GM12864 (cell line): ENCODE measurements around the gene COA8.

Source experiments
- DNase-seq: peaks from one replicate; pipeline ENCODE4 v3.0.0-alpha.2; 2011; ENCODE audit warnings: low read depth
- H3K4me3 ChIP-seq: 2 replicates; pipeline ENCODE4 v1.5.1; 2011; ENCODE audit warnings: mild to moderate bottlenecking, low read depth, low read length, control low read depth
- TF ChIP-seq, protein P1 (sequence below): IDR thresholded peaks from 2 replicates; pipeline ENCODE4 v1.5.1; 2011; ENCODE audit warnings: low read depth, mild to moderate bottlenecking, moderate library complexity, low read length, control low read depth, inconsistent platforms; ENCODE audit errors: missing control alignments

COA8 gene

DNA sequence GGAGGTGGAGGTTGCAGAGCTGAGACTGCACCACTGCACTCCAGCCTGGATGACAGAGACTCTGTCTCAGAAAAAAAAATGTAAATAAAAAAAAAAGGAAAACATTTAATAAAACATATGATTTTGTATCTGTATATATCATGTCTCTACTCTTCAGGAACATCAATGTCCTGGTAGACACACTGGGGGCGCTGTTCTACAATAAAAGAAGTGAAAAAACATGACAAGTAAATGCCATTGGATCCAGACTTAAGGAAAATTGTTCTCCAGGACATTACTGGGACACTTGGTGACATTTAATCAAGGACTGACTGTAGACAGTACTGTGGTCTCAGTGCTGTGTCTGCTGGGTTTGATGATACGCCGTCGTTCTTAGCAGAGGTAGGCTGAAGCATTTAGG is 50.8 kb downstream of the COA8 start:
- no peak overlapping the region for H3K4me3 ChIP-seq
- TF ChIP-seq, protein P1, sequence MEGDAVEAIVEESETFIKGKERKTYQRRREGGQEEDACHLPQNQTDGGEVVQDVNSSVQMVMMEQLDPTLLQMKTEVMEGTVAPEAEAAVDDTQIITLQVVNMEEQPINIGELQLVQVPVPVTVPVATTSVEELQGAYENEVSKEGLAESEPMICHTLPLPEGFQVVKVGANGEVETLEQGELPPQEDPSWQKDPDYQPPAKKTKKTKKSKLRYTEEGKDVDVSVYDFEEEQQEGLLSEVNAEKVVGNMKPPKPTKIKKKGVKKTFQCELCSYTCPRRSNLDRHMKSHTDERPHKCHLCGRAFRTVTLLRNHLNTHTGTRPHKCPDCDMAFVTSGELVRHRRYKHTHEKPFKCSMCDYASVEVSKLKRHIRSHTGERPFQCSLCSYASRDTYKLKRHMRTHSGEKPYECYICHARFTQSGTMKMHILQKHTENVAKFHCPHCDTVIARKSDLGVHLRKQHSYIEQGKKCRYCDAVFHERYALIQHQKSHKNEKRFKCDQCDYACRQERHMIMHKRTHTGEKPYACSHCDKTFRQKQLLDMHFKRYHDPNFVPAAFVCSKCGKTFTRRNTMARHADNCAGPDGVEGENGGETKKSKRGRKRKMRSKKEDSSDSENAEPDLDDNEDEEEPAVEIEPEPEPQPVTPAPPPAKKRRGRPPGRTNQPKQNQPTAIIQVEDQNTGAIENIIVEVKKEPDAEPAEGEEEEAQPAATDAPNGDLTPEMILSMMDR = no peak
- DNase-seq = no peak

DNA sequence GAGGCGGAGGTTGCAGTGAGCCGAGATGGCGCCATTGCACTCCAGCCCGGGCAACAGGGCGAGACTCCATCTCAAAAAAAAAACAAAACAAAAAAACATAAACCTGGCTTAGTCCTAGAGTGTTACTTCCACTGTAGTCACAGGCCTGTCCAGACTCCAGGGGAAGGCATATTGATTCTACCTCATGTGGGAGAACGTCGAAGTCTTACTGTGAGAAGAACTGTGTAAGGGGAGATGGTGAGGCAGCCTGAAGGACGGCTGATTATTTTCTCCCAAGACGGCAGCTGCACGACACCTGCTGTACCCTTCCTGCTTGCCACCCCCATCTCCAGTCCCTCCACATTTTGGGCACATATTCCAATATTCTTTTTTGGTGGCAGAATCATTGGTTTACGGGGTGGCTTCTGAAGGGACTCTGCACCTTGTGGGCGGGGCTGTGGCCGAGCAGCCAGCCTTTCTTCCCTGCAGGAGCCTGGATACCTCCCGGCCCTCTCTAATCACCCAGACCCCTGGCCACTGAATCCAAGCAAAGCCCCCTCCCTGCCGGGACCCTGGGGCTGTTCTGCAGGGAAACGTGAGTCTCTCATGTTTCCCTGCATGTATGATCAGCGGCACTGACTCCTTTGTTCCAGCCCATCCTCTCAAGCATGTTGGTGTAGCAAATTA is 54.0 kb downstream of the COA8 start:
- H3K4me3 ChIP-seq = no peak overlapping the region
- TF ChIP-seq, protein P1 = no peak
- DNase-seq = no peak

DNA sequence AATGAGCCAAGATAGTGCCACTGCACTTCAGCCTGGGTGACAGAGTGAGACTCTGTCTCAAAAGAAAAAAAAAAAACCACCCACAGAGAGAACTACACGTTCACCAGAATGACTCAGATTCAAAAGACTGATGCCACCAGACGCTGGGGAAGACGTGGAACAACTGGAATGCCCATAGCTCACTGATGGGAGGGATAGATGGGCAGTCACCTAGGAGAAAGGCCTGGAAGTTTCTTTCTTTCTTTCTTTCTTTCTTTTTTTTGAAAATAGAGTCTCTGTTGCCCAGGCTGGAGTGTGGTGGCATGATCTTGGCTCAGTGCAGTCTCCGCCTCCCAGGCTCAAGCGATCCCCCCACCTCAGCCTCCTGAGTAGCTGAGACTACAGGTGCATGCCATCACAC is 56.3 kb downstream of the COA8 start:
- DNase-seq = no peak
- no peak overlapping the region for H3K4me3 ChIP-seq
- TF ChIP-seq, protein P1 = no peak

DNA sequence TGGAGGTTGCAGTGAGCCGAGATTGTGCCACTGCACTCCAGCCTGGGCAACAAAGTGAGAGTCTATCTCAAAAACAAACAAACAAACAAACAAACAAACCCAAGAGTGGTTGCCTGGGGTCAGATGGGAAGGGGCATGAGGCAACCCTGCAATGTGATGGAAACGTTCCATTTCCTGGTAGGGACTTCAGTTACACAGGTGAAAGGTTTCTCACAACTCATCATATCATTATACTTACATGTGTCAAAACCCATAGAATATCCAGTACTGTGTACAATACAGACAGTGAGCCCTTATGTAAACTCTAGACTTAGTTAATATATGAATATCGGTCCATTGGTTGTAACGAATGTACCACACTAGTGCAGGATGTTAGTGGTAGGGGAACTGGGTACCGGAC is 59.1 kb downstream of the COA8 start:
- no peak for DNase-seq
- TF ChIP-seq, protein P1 = no peak

DNA sequence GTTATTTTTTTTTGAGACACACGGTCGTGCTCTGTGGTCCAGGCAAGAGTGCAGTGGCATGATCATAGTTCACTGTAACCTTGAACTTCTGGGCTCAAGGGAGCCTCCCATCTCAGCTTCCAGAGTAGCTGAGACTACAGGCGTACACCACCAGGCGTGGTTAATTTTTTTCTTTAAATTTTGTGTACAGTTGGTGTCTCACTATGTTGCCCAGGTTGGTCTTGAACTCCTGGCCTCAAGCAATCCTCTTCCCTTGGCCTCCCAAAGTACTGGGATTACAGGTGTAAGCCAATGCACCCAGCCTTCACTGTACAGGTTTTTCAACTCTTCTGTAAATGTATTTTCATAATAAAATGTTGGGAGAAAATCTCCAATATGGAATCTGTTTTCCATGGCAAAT is 60.5 kb downstream of the COA8 start:
- TF ChIP-seq, protein P1 = no peak

More for the DNA sequence above, 59.1 kb downstream of the COA8 start:
- no peak overlapping the region; the same call in 1 of the 2 replicates for H3K4me3 ChIP-seq

DNA sequence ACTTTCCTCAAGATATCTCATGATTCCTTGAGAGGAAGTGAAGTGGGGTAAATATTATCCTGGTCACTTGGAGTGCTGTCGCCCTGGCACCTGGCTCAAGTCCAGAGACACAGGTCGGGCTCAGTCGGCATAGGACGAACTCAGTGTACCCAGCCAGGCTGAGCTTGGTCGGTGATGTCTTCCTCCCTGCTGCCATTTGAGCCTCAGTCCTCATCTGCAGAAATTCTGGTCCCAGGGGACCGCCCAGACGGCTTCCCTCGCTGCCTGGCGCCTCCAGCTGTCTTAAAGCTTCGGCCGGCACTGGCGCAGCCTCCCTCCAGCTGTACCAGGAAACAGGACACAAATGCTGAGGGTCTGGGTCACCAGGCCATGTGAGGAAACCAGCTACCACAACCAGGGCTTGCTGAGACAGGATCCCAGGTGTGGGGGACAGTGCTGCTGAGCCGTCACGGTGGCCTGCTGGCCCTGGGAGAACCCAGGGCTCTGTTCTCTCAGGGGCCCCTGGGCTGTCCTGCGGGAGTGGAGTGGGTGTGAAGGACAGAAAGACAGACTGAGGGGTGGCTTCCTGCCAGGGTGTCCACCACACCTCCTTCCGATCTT is 61.2 kb downstream of the COA8 start:
- H3K4me3 ChIP-seq = no peak overlapping the region
- TF ChIP-seq, protein P1 = no peak
- DNase-seq = no peak

More for the DNA sequence above, 60.5 kb downstream of the COA8 start:
- no peak overlapping the region for H3K4me3 ChIP-seq
- no peak for DNase-seq

DNA sequence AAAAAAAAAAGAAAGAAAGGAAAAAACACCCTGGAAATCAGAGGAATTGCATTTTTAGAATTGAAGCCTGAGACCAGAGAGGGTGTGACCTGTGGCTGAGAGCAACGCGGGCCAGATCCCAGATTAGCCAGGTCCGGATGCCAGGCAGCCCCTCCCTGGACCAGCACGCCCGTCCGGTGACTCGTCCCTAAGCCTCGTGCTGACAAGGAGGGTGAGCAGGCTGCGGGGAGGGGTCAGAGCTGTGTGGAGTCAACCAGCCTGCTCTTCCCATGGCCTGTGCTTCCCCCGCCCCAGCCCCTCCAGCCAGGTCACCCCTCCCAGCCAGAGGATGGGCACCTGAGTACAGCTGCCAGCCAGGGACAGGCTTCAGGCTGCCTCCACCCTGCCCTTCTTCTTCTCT is 62.1 kb downstream of the COA8 start:
- H3K4me3 ChIP-seq = no peak overlapping the region; the same call in 1 of the 2 replicates
- TF ChIP-seq, protein P1 = no peak
- no peak for DNase-seq
